ENCODE results near the gene AFF2.
"Not testable (repeated sequence)": the region's sequence is repeated elsewhere in the genome, so short reads cannot be mapped to it uniquely, and the experiment has no call there.

Gene AFF2

GRCh38 chrX:148836741-148837140 lies 336.3 kb downstream of the AFF2 start:
- no peak for DNase-seq

DNA sequence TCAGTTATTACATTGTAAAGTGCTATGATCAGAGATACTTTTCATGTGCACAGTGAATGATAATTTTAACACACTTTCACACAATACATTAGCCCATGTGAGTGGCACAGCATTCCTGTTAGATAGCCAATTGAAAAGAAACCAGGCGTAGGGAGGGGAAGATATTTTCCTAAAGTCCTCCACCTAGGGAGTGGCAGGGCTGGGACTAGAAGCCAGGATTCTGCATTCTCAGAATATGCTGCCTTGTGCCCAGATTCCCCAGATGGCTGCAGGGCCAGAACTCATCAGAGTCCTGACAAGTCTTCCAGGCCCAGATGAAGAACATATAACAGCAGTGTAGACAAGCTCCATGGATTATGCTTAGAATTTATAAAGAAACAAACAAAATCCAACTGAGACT lies 350.2 kb downstream of the AFF2 start:
- DNase-seq: no peak

DNA sequence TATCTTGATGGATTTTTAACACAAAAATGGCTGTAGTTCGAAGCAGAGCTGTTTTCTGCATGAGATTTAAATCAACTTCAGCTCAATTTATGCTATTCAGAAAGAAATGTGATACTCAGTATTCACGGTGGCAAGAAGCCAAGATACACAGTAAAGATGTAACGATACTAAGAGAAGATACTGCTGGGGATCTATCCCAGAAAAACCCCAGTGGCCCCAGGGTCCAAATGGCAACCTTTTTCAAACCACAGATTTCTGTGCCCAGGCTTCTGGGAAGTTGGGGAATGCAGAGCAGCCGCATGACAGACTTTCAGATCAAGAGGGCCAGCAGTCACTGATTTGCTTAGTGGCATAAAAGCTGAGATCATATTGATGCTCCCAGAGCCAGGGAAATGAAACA lies 353.9 kb downstream of the AFF2 start:
- DNase-seq: no peak

DNA sequence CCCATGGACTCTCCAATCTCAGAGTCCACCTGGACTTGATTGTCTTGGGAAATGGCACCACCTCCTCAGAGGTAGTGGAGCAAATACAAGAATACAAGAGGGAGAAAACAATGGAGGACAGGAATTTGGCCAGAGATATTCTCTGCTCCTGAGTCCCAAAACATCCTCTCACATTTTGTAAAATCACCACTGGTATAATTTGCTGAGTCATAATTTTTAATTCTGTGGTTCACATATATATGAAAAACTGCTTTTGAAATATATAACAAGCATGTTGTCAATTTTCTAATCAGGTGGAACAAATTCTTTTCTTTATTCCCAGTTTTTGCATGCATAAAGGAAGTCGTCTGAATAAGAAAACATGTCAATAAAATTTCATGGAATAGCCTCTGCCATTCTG lies 356.1 kb downstream of the AFF2 start:
- no peak for DNase-seq

- no peak for DNase-seq
These were observed 365.1 kb downstream of the AFF2 start for GRCh38 chrX:148865277-148866210.

DNA sequence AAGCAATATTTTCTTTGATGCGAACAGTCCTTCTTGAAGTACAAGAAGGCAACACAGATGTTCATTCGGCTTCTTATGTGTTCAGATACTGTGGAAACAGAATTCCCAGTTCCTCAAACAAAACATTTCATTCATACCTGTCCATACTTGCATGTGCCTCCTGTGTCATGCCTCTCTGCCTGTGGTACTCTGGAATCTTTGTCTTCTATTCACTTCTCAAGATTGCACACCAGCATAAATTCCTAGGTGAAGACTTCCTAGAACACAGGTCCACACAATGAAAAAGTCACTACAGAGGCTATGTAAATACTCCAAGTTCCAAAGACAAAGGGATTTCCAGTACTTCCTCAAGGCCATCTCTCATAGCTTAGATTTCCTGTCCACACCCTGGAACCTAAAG lies 367.2 kb downstream of the AFF2 start:
- DNase-seq: no peak

DNA sequence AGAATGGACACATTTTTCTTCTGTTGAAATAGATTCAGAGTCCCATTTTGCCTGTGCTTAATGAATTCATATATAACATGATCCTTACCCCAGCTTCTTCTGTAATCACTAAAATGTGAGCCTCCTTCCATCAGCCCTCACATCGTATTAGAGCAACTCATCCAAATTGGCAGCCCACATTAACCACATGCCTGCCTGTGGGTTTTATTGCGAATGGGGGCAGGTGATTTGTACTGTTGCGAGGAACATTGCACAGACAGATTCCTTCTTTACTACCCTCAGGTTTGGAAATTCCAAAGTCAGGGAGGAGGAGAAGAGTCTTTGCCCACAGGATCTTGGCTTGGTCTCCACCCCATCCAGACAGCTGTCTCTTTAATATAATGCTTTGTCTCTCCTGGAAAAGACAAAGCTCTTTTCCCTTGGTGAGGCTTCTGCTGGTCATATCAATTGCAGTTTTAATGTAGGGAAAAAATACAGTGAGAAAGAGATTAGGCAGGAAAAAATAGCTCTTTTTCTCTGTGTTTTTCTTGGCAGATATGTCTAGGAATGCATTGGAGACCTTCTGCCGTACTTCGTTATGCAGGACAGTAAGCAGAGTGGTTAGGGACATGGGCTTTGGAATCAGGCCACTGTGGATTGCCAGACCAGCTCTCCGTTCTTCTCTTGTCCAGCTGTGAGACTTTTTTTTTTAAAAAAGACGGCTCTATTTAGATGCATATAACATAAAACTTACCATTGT lies 371.2 kb downstream of the AFF2 start:
- DNase-seq: peak in 1 of 51 donors; percentile 2

GRCh38 chrX:148872161-148872535 lies 371.7 kb downstream of the AFF2 start:
- DNase-seq: no peak

DNA sequence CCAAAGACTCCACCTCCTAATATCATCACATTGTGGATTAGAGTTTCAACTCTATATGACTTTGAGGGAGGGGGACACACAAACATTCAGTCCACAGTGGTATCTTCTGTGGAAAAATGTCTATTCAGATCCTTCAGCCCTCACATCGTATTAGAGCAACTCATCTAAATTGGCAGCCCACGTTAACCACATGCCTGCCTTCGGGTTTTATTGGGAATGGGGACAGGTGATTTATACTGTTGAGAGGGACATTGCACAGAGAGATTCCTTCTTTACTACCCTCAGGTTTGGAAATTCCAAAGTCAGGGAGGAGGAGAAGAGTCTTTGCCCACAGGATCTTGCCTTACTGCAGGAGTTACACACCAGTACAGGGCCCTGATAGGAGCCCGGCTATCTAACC lies 372.5 kb downstream of the AFF2 start:
- no peak for DNase-seq

GRCh38 chrX:148874636-148875246 lies 374.3 kb downstream of the AFF2 start:
- DNase-seq: no peak

GRCh38 chrX:148878371-148878770 lies 378.0 kb downstream of the AFF2 start:
- DNase-seq: no peak

GRCh38 chrX:148885203-148885602 lies 384.8 kb downstream of the AFF2 start:
- no peak for DNase-seq

GRCh38 chrX:148893395-148893794 lies 393.0 kb downstream of the AFF2 start:
- DNase-seq: no peak

GRCh38 chrX:148902581-148902980 lies 402.2 kb downstream of the AFF2 start:
- DNase-seq: no peak

DNA sequence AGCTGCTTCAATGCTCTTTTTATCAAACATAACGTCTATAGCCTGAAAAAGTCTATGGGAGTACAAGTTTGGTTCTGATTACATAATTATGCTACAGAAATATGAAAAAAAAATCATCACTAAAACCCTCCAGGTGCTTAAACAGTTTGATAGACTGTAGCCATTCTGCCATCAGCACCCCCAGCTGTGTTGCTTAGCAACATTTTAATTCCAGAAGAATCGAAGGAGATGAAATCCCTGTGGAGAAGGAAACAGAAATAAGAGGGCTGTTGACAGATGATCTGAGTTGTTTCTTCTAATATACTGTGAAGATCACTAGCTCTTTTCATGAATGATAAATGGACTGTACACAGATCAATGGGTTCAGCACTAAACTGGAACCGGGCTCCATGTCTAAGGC lies 402.8 kb downstream of the AFF2 start:
- no peak for DNase-seq

DNA sequence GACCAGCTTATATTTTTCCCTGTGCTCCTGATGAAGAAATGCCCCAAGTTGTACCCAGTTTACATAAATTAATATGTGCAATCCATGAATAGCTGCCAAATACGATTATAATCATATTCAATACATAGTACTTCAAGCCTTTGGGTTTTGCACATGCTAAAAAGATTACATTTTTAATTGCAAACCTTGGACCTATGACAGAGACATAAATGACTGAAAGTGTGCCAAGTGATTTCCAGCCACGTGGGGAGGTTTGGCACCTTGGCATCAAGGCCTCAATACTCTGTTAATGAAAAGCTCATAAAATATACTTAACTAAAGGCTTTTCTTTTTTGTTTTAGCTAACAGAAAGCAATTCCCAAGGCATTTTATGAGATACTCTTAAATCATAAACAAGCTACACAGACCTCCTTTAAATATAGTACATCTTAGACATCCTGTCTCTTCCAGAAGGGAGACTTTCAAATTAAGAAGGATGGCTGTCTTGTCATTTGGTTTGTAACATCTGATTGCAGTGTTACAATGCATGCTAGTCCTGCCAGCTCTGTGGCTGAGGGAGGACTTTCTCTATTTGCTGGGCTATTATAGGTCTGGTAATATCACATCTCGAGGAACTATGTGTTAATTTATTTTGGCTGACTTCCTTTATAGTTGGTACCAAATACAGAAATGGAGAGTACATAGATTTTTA lies 404.1 kb downstream of the AFF2 start:
- DNase-seq: no peak

DNA sequence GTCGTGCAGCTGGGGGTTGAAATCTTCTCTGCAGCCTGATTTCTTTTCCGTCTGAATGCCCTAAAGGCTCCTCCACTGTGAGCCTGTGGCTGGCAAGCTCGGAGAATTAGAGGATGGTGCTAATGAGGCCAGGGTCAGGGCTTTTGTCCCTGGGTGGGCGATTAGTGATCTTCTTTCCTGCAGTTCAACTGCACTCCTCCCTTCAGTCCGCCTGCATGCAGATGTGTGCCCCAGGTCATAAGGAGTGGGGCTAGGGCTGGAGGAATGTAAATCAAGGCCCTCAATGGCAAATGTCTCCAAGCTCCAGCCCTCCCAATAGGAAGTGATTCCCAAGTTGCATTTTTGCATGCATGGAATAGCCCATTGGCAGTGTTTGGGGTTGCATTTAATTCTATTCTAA lies 405.0 kb downstream of the AFF2 start:
- no peak for DNase-seq

- DNase-seq: not testable (repeated sequence)
These were observed 406.2 kb downstream of the AFF2 start for GRCh38 chrX:148906628-148907027.

DNA sequence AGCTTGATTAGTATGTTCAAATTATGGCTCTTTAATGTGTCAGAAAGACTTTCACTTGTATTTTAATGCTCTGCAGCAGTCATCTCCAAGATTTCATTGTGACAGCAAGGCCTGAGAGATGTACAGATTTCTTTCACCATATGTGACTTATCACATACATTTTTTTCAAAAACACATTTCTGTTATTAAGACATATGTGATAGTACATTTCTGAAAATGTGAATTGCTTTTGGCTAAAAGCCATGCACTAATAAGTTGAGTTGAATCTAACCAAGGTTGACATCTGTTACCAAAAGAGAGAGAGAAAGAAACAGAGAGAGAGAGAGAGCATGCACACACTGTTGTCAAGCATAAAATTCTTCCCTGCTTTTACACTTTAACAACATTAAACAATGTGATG lies 409.3 kb downstream of the AFF2 start:
- DNase-seq: no peak

- DNase-seq: no peak
These were observed 413.6 kb downstream of the AFF2 start for GRCh38 chrX:148913971-148914370.

DNA sequence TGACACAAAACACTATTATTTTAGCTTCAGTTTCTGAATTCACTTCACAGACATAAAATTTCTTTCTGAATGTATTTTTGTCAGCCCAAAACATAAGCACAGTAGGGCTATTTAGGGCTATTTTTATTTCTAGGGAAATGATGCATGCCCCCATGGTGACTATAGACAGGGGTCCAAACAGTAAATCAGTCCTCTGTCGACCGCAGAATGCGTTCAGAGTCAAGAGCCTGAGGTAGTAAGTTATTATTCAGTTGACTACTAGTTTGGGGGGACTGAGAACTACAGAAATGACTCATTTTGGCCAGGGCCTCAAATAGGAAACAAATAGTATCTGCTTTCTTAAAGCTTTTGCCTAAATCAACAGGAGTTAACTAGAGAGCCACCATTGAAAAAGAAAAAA lies 414.4 kb downstream of the AFF2 start:
- DNase-seq: no peak

DNA sequence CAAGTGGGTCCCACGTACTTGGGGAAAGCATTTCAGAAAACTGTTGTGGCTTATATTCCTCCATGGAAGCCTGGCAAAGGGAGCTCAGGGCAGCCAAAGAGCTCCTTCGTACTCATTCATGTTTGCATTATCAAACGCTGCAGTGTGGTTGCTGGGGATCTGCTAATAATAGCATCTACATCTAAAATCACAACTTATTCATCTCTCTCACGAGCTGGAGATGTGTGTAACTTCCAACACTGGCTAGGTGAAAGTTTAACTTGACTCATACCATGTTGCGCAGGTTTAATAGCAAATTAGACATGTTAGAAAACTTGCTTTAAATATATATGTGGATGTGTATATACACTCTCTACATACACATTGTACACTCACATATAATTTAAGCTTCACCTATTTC lies 415.1 kb downstream of the AFF2 start:
- no peak for DNase-seq

Measured in hypothalamus (tissue), 51 donors.